ENCODE results near the gene FHIT. TPM values are rescaled to one million over a fixed set of nuclear protein-coding genes. Genes with fewer than 3 reads are reported as not detected.

The FHIT gene
- total and polyA plus RNA-seq, 2 of the 4 experiments (the other 2 are of a cell fraction): 0.07 TPM; not detected in 1

DNA sequence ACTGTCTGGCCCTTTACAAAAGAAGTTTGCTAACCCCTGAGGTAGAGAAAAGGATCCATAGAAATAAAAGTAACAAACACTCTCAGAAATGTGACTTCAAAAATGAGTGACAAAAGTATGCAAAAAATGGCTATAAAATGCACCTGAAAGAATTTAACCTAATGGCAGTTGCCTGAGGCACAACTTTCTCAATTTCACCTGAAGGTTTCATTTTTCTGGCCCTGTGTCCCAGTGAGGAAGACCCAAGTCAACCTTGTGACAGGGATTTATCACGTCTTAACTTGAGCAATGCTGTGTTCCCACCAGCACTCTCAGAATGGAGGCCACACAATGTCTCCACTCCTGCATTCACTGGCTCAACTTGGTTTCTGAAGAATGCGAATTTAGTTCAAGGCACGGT, 83.0 kb downstream of the FHIT start:
- Histone ChIP-seq H3K18ac (ENCODE audit: low read depth, low read length) (no peak overlapping the region), H4K5ac (ENCODE audit: low read depth, low read length) (no peak overlapping the region), H3K9me1 (ENCODE audit: insufficient read depth, low read length) (no peaks in the 10 kb centered on the region), H4K8ac (ENCODE audit: low read depth in 2 of 2, low read length in 2 of 2) (no peak overlapping the region), H4K20me1 (ENCODE audit: insufficient read depth, low read length) (no peaks in the 10 kb centered on the region), H4K91ac (ENCODE audit: insufficient read depth, low read depth, low read length) (no peak overlapping the region), H3K4ac (ENCODE audit: low read depth, low read length) (no peak overlapping the region), H2AK9ac (replicated peaks; ENCODE audit: low read depth, low read length, poor library complexity) (no peak overlapping the region), H2AK5ac (ENCODE audit: low read depth, low read length) (no peak overlapping the region), H3K9me3 (ENCODE audit: control insufficient read depth, insufficient read depth, low read length) (no peaks in the 10 kb centered on the region), H2BK5ac (ENCODE audit: low read depth, low read length, poor library complexity, severe bottlenecking) (no peak overlapping the region), H3K56ac (ENCODE audit: extremely low read depth, insufficient read depth, low read length) (no peak overlapping the region), H3K14ac (replicated peaks; ENCODE audit: low read depth, low read length) (no peak overlapping the region), H3K36me3 (ENCODE audit: control insufficient read depth, insufficient read depth, low read length) (no peaks in the 10 kb centered on the region), H3K79me1 (ENCODE audit: low read depth in 1 of 2, low read length in 2 of 2) (no peaks in the 10 kb centered on the region), H2BK120ac (ENCODE audit: low read depth, low read length) (no peak overlapping the region), H3K27ac (ENCODE audit: insufficient read depth, low read length) (no peak overlapping the region), H2AFZ (replicated peaks; ENCODE audit: low read length, poor library complexity) (no peak overlapping the region), H3K4me1 (ENCODE audit: control insufficient read depth, insufficient read depth, low read length) (no peaks in the 10 kb centered on the region), H2BK15ac (ENCODE audit: low read depth, low read length) (no peak overlapping the region), H3K27me3 (ENCODE audit: control insufficient read depth, insufficient read depth, low read length) (no peaks in the 10 kb centered on the region), H3K4me3 (ENCODE audit: insufficient read depth, low read depth, low read length) (no peak overlapping the region), H3K23ac (ENCODE audit: low read depth, low read length) (no peak overlapping the region), H3K9ac (ENCODE audit: low read depth, low read length) (no peak overlapping the region), H3K4me2 (ENCODE audit: low read depth, low read length) (no peak overlapping the region), H2BK20ac (ENCODE audit: low read depth, low read length) (no peak overlapping the region)
- in situ Hi-C loops (cut with MboI; ENCODE audit: low sequenced_read_pairs) (no loop called here), dilution Hi-C loops (cut with HindIII; ENCODE audit: low sequenced_read_pairs, unreplicated experiment) (no loop called here), intact Hi-C loops (cut with micrococcal nuclease) (no loop called here)
- CTCF ChIA-PET: interaction anchor here (0.6 kb wide), 1 partner anchor 40 kb away, joined by 5 read pairs; no protein-coding TSS in a partner anchor
- 50% methylated on average over 1 of the region's 3 CpGs; no CpG with 5 or more reads in 1 of the 2 experiments for WGBS, 2 experiments (ENCODE audit: extremely low coverage in 2 of 2, insufficient read length in 1 of 2)
- ATAC-seq (ENCODE audit: low read depth) (no peak), DNase-seq (no peak)
- BruUV-seq (replicated peaks): no TSS peak
- TF ChIP-seq CHD1 (IDR thresholded peaks at IDR 0.05; ENCODE audit: low read depth, low read length) (no peak), RAD21 (IDR thresholded peaks at IDR 0.05; ENCODE audit: low read length) (no peak), BHLHE40 (IDR thresholded peaks at IDR 0.05; ENCODE audit: low read depth, low read length) (no peak), MAZ (IDR thresholded peaks at IDR 0.05; ENCODE audit: borderline replicate concordance, low read depth, low read length) (no peak), NFE2L2 (IDR thresholded peaks at IDR 0.05; ENCODE audit: low read depth, low read length) (no peak), MAFK (IDR thresholded peaks at IDR 0.05; ENCODE audit: low read depth, low read length) (no peak)
- TF ChIP-seq, protein P1, sequence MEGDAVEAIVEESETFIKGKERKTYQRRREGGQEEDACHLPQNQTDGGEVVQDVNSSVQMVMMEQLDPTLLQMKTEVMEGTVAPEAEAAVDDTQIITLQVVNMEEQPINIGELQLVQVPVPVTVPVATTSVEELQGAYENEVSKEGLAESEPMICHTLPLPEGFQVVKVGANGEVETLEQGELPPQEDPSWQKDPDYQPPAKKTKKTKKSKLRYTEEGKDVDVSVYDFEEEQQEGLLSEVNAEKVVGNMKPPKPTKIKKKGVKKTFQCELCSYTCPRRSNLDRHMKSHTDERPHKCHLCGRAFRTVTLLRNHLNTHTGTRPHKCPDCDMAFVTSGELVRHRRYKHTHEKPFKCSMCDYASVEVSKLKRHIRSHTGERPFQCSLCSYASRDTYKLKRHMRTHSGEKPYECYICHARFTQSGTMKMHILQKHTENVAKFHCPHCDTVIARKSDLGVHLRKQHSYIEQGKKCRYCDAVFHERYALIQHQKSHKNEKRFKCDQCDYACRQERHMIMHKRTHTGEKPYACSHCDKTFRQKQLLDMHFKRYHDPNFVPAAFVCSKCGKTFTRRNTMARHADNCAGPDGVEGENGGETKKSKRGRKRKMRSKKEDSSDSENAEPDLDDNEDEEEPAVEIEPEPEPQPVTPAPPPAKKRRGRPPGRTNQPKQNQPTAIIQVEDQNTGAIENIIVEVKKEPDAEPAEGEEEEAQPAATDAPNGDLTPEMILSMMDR (conservative IDR thresholded peaks at IDR 0.05; ENCODE audit: low read depth, low read length): no peak
- TF ChIP-seq, protein P2, sequence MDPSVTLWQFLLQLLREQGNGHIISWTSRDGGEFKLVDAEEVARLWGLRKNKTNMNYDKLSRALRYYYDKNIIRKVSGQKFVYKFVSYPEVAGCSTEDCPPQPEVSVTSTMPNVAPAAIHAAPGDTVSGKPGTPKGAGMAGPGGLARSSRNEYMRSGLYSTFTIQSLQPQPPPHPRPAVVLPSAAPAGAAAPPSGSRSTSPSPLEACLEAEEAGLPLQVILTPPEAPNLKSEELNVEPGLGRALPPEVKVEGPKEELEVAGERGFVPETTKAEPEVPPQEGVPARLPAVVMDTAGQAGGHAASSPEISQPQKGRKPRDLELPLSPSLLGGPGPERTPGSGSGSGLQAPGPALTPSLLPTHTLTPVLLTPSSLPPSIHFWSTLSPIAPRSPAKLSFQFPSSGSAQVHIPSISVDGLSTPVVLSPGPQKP (IDR thresholded peaks at IDR 0.05; ENCODE audit: borderline replicate concordance, low read depth, low read length): no peak
- POLR2A ChIA-PET (ENCODE audit: unreplicated experiment): no interaction called here
